LNCaP clone FGC (cell line): ENCODE measurements around the gene TRIM2.

Source experiments
- DNase-seq: peaks from one replicate; pipeline ENCODE4 v3.0.0-alpha.2; 2011; ENCODE audit warnings: low read depth
- H3K4me3 ChIP-seq: 2 replicates; pipeline ENCODE4 v1.5.1; 2011; ENCODE audit warnings: mild to moderate bottlenecking, low read depth, low read length, control low read depth
- CTCF ChIP-seq: IDR thresholded peaks from 2 replicates; pipeline ENCODE4 v1.5.1; 2012; ENCODE audit warnings: mild to moderate bottlenecking; ENCODE audit not compliant: control insufficient read depth, insufficient read depth; ENCODE audit errors: extremely low read depth

Gene TRIM2

GRCh38 chr4:153206534-153206933, 2.3 kb downstream of the TRIM2 start:
- no peak for DNase-seq
- H3K4me3 ChIP-seq = no peak overlapping the region
- TF ChIP-seq CTCF = no peak

- DNase-seq = no peak
- no peak for TF ChIP-seq CTCF
- no peak overlapping the region for H3K4me3 ChIP-seq
Measured at GRCh38 chr4:153207027-153207426, 2.8 kb downstream of the TRIM2 start.

- DNase-seq = no peak
Measured at GRCh38 chr4:153207567-153207966, 3.3 kb downstream of the TRIM2 start.

GRCh38 chr4:153209410-153209809, 5.2 kb downstream of the TRIM2 start:
- H3K4me3 ChIP-seq = no peak overlapping the region
- TF ChIP-seq CTCF = no peak
- DNase-seq = no peak

More at GRCh38 chr4:153207567-153207966, 3.3 kb downstream of the TRIM2 start:
- no peak overlapping the region for H3K4me3 ChIP-seq
- peak; percentile 35; the same call in 1 of the 2 replicates for TF ChIP-seq CTCF

GRCh38 chr4:153210727-153211126, 6.5 kb downstream of the TRIM2 start:
- TF ChIP-seq CTCF = no peak

GRCh38 chr4:153211986-153212728, 7.9 kb downstream of the TRIM2 start:
- no peak for DNase-seq
- no peak overlapping the region for H3K4me3 ChIP-seq
- TF ChIP-seq CTCF = no peak

More at GRCh38 chr4:153210727-153211126, 6.5 kb downstream of the TRIM2 start:
- no peak overlapping the region for H3K4me3 ChIP-seq
- no peak for DNase-seq

- no peak overlapping the region for H3K4me3 ChIP-seq
- no peak for DNase-seq
- TF ChIP-seq CTCF = no peak
Measured at GRCh38 chr4:153212736-153213135, 8.5 kb downstream of the TRIM2 start.
